MM.1S (cell line): ENCODE measurements around the gene RPS6KA4.

Experiments
- CTCF ChIP-seq: fragments of 300-600 bp; sonication (generic); IDR thresholded peaks from 2 replicates; pipeline ENCODE4 v1.5.1; 2016; ENCODE audit warnings: antibody characterized with exemption, low read length, mixed read lengths
- EZH2 ChIP-seq: fragments of 300-600 bp; sonication (generic); optimal IDR thresholded peaks from 2 replicates; pipeline ENCODE3; 2017; ENCODE audit warnings: low read depth, mild to moderate bottlenecking, antibody characterized with exemption, low read length, mixed read lengths
- EZH2phosphoT487 ChIP-seq: fragments of 300-600 bp; sonication (generic); IDR thresholded peaks from 2 replicates; pipeline ENCODE4 v1.6.1; 2018; ENCODE audit warnings: antibody characterized with exemption, low read length

DNA sequence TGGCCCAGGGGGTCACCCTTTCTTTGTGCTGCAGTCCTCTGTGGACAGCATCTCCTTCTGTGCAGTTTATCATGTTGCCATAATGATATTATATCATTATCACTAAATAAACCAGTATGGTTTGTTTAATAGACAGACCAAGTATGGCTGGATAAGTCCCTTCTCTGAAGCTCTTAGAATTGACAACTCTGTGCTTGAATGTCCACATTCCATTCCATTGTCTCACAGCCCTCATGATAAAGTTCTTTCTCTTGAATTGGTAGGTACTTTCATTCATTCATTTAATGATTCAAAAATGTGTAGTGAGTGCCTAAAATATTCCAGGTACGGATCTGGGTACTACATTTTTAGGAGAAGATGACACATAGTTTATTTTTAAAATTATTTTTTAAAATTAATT, 7.8 kb downstream of the RPS6KA4 start:
- TF ChIP-seq CTCF (no peak), EZH2 (no peak), EZH2phosphoT487 (no peak)
